HepG2 (cell line): ENCODE results near the gene CENATAC. TPM values are rescaled to one million over a fixed set of nuclear protein-coding genes. Genes with fewer than 3 reads are reported as not detected.
A peak's percentile ranks its signal among the peaks of the same experiment; 100 is the strongest.

Experiments
- ATF7-NPFF ChIP-seq: sonication (generic); formaldehyde crosslinking; IDR thresholded peaks from 2 replicates; pipeline ENCODE4 v1.8.1; 2023; ENCODE audit warnings: mild to moderate bottlenecking, low read depth, missing genetic modification reagents, moderate library complexity
- EEA1 ChIP-seq: sonication (generic); formaldehyde crosslinking; IDR thresholded peaks from 2 replicates; pipeline ENCODE4 v1.5.1; 2020; ENCODE audit warnings: mild to moderate bottlenecking, missing genetic modification reagents, borderline replicate concordance
- ETS1 ChIP-seq: sonication (generic); formaldehyde crosslinking; IDR thresholded peaks from 2 replicates; pipeline ENCODE4 v1.4.0; 2020; ENCODE audit warnings: missing genetic modification reagents
- HDAC2 ChIP-seq: sonication (generic); formaldehyde crosslinking; IDR thresholded peaks from 2 replicates; pipeline ENCODE4 v1.4.0; 2020; ENCODE audit warnings: missing genetic modification reagents
- HIVEP1 ChIP-seq: sonication (generic); formaldehyde crosslinking; IDR thresholded peaks from 2 replicates; pipeline ENCODE4 v1.4.0; 2020; ENCODE audit warnings: mild to moderate bottlenecking, missing genetic modification reagents
- HOXA9 ChIP-seq: sonication (generic); formaldehyde crosslinking; IDR thresholded peaks from 2 replicates; pipeline ENCODE4 v1.8.1; 2022; ENCODE audit warnings: missing genetic modification reagents, mild to moderate bottlenecking, moderate library complexity, borderline replicate concordance
- MYNN ChIP-seq: sonication (generic); formaldehyde crosslinking; IDR thresholded peaks from 2 replicates; pipeline ENCODE4 v1.4.0; 2020; ENCODE audit warnings: mild to moderate bottlenecking, low read depth, missing genetic modification reagents
- NKX3-1 ChIP-seq: sonication (generic); formaldehyde crosslinking; IDR thresholded peaks from 2 replicates; pipeline ENCODE4 v1.5.0; 2020; ENCODE audit warnings: missing genetic modification reagents
- SMARCE1 ChIP-seq: fragments of 450-650 bp; IDR thresholded peaks from 2 replicates; pipeline ENCODE4 v1.6.1; 2017; ENCODE audit warnings: borderline replicate concordance
- SOX5 ChIP-seq: IDR thresholded peaks from 2 replicates; pipeline ENCODE4 v1.6.1; 2016; ENCODE audit warnings: borderline replicate concordance
- ZHX2 ChIP-seq, 2 experiments: sonication (generic) in 1 of 2; formaldehyde crosslinking in 1 of 2; IDR thresholded peaks; 2 replicates each; pipeline versions ENCODE4 v1.6.1 to v1.9.0; 2014 to 2022; ENCODE audit warnings: antibody characterized with exemption in 1 of 2, borderline replicate concordance in 1 of 2, inconsistent platforms in 1 of 2, low read depth in 1 of 2, missing genetic modification reagents in 1 of 2
- ZNF580 ChIP-seq: IDR thresholded peaks from 2 replicates; pipeline ENCODE4 v1.6.1; 2016; ENCODE audit warnings: low read depth, borderline replicate concordance
- ZNF609 ChIP-seq: sonication (generic); formaldehyde crosslinking; IDR thresholded peaks from 2 replicates; pipeline ENCODE4 v1.4.0; 2020; ENCODE audit warnings: mild to moderate bottlenecking, missing genetic modification reagents, borderline replicate concordance
- polyA plus RNA-seq, 8 experiments: library from polyadenylated mRNA; depleted of rRNA in 3 of 8; stranded (reverse) in 7 of 8; unstranded in 1 of 8; fragments of >200 nt; fragmentation: Illumina TruSeq in 4 of 8; extraction: Trizol in 4 of 8; gene quantifications; 2 replicates each; pipeline versions ENCODE4 v1.2.1 to v1.2.3, GENCODE V29; 2011 to 2016; ENCODE audit warnings: low read depth in 4 of 8, missing spikeins in 1 of 8, mixed read lengths in 1 of 8; ENCODE audit not compliant: insufficient read depth in 1 of 8
- total RNA-seq, 5 experiments: library from RNA; depleted of rRNA; stranded (reverse); fragments of >200 nt; fragmentation: Illumina TruSeq; extraction: Trizol; gene quantifications; 2 replicates each; pipeline ENCODE4 v1.2.3, GENCODE V29; 2016; ENCODE audit warnings: low read depth in 1 of 5

Gene CENATAC
- total and polyA plus RNA-seq, 2 of the 13 experiments (the other 11 are each of a cell fraction or from before 2014, with no cell fraction given), result 21.7 to 25.0 TPM

- TF ChIP-seq HOXA9, result no peak
- TF ChIP-seq NKX3-1 (CRISPR knock-in tag), result peak; percentile 74; the same call in 1 of the 2 replicates
- peak; percentile 95 for TF ChIP-seq ZNF580
- TF ChIP-seq ETS1, result no peak
- peak; percentile 51 for TF ChIP-seq HIVEP1
- 0 out of 2 replicates have a peak, but pooled peaks have one; percentile 61 for TF ChIP-seq SOX5 (CRISPR knock-in tag)
- peak; percentile 79 for TF ChIP-seq HDAC2 (CRISPR knock-in tag)
- TF ChIP-seq ZNF609 (CRISPR knock-in tag), result peak; percentile 67
- peak; percentile 74; the same call in 1 of the 2 replicates for TF ChIP-seq EEA1
- 0 out of 2 replicates have a peak, but pooled peaks have one; percentile 32 for TF ChIP-seq ZHX2 (IDR thresholded peaks at IDR 0.05; ENCODE audit: low read depth)
- no peak for TF ChIP-seq ZHX2 (CRISPR knock-in tag; IDR thresholded peaks at IDR 0.05; ENCODE audit: borderline replicate concordance)
- peak; percentile 73; the same call in 1 of the 2 replicates for TF ChIP-seq MYNN (CRISPR knock-in tag)
- TF ChIP-seq ATF7-NPFF (CRISPR knock-in tag), result peak; percentile 94
- TF ChIP-seq SMARCE1, result no peak
Observed at GRCh38 chr11:119030329-119031047, 32.5 kb downstream of the CENATAC start, which contains the start of gene SLC37A4 (continued).
